K562 (cell line): ENCODE data around the gene SLITRK4.

Experiments
- BACH1 ChIP-seq: fragments of 200-800 bp; sonication (Bioruptor generic); IDR thresholded peaks from 2 replicates; pipeline ENCODE4 v1.6.1; 2016; ENCODE audit warnings: missing genetic modification characterization, missing compliant biosample characterization
- BHLHE40 ChIP-seq: IDR thresholded peaks from 2 replicates; pipeline ENCODE4 v1.6.1; 2011; ENCODE audit warnings: low read length, improper control_type of control experiment
- CEBPB ChIP-seq: fragments of 450-650 bp; IDR thresholded peaks from 2 replicates; pipeline ENCODE4 v1.6.1; 2016; ENCODE audit warnings: missing genetic modification characterization, missing compliant biosample characterization
- CTCF ChIP-seq, 3 experiments: IDR thresholded peaks in 2 of 3; conservative IDR thresholded peaks in 1 of 3; 2 replicates each; pipeline ENCODE4 v1.5.1; 2011 to 2012; ENCODE audit warnings: low read length in 3 of 3, mild to moderate bottlenecking in 3 of 3, control low read depth in 2 of 3, improper control_type of control experiment in 1 of 3, inconsistent platforms in 1 of 3, low read depth in 1 of 3, mixed read lengths in 1 of 3, moderate library complexity in 1 of 3; ENCODE audit not compliant: insufficient read depth in 2 of 3
- DEAF1 ChIP-seq: fragments of 450-650 bp; formaldehyde crosslinking; IDR thresholded peaks from 2 replicates; pipeline ENCODE4 v1.4.0; 2020; ENCODE audit warnings: mild to moderate bottlenecking, moderate library complexity
- FOXA1 ChIP-seq: fragments of 450-650 bp; IDR thresholded peaks from 2 replicates; pipeline ENCODE4 v1.6.1; 2016; ENCODE audit warnings: mild to moderate bottlenecking, borderline replicate concordance
- HMBOX1 ChIP-seq: sonication (generic); IDR thresholded peaks from 2 replicates; pipeline ENCODE4 v1.6.1; 2016
- MAFK ChIP-seq: IDR thresholded peaks from 2 replicates; pipeline ENCODE4 v1.6.1; 2011; ENCODE audit warnings: low read length, improper control_type of control experiment

- TF ChIP-seq CTCF (IDR thresholded peaks at IDR 0.05 in 2 of 3, conservative IDR thresholded peaks at IDR 0.05 in 1 of 3; ENCODE audit: insufficient read depth in 2 of 3, low read depth in 1 of 3, low read length in 3 of 3) (no peak), BHLHE40 (no peak), DEAF1 (CRISPR knock-in tag) (no peak), BACH1 (no peak), HMBOX1 (no peak), FOXA1 (no peak), MAFK (no peak), CEBPB (tag) (no peak)
Observed at GRCh38 chrX:143683486-143683885, 47.6 kb upstream of the SLITRK4 start.
